A549 (cell line): ENCODE results near the gene SFTPB. TPM values are rescaled to one million over a fixed set of nuclear protein-coding genes. Genes with fewer than 3 reads are reported as not detected.

Source experiments
- ATAC-seq, 2 experiments: fragments of 200-7000 bp in 1 of 2; fragments of >200 bp in 1 of 2; cut with Nextera tagmentation in 1 of 2; cut with Tn5 transposase in 1 of 2; 3 replicates each; pipeline versions ENCODE4 v1.8.0 to v1.9.1; 2018 to 2020; ENCODE audit warnings: mild to moderate bottlenecking in 1 of 2, moderate library complexity in 1 of 2
- CTCF ChIA-PET: fragments of 300-600 bp; sonication (Branson Sonifier 250); formaldehyde crosslinking; extraction: SDS; loops from one replicate; lab custom pipeline; 2021; ENCODE audit warnings: antibody characterized with exemption, inconsistent platforms; lab: Yijun Ruan, JAX
- POLR2A ChIA-PET: fragments of 350-600 bp; formaldehyde crosslinking; extraction: SDS; loops from one replicate; lab custom pipeline; 2021; ENCODE audit warnings: antibody characterized with exemption, inconsistent platforms; lab: Yijun Ruan, JAX
- DNase-seq, 2 experiments: peaks; one replicate each; pipeline versions ENCODE4 v3.0.0 to v3.0.0-alpha.2; 2011 to 2016; ENCODE audit warnings: low read depth in 1 of 2, low spot score in 1 of 2
- FAIRE-seq: peaks from 2 replicates; lab custom pipeline; 2011; peaks lifted over from hg19 to GRCh38; lab: Jason Lieb, UNC
- H3K27ac ChIP-seq, 2 experiments: fragments of >200 bp; sonication (Bioruptor Twin); formaldehyde crosslinking; 3 replicates each; pipeline ENCODE4 v1.5.1; 2016 to 2017
- H3K4me1 ChIP-seq: fragments of >200 bp; sonication (Bioruptor Twin); formaldehyde crosslinking; 3 replicates; pipeline ENCODE4 v1.6.1; 2016
- H3K4me2 ChIP-seq: fragments of >200 bp; sonication (Bioruptor Twin); formaldehyde crosslinking; 3 replicates; pipeline ENCODE4 v1.6.1; 2016
- H3K4me3 ChIP-seq: fragments of >200 bp; sonication (Bioruptor Twin); formaldehyde crosslinking; 3 replicates; pipeline ENCODE4 v1.5.1; 2016
- H3K9me3 ChIP-seq: fragments of >200 bp; sonication (Bioruptor Twin); formaldehyde crosslinking; 3 replicates; pipeline ENCODE4 v1.6.1; 2016
- BHLHE40 ChIP-seq: IDR thresholded peaks from 2 replicates; pipeline ENCODE4 v1.6.1; 2012; ENCODE audit warnings: low read depth, low read length, inconsistent platforms
- CEBPB ChIP-seq, 2 experiments: fragments of >200 bp in 1 of 2; sonication (Bioruptor Twin) in 1 of 2; formaldehyde crosslinking in 1 of 2; IDR thresholded peaks; 2 replicates each; pipeline ENCODE4 v1.6.1; 2012 to 2016
- CHD4 ChIP-seq: fragments of 200-600 bp; sonication (generic); IDR thresholded peaks from 2 replicates; pipeline ENCODE4 v1.6.1; 2016; ENCODE audit warnings: antibody characterized with exemption, mild to moderate bottlenecking, borderline replicate concordance
- EHMT2 ChIP-seq: fragments of 200-600 bp; sonication (generic); IDR thresholded peaks from 2 replicates; pipeline ENCODE4 v1.6.1; 2016; ENCODE audit warnings: antibody characterized with exemption, low read depth, mild to moderate bottlenecking, moderate library complexity
- EP300 ChIP-seq, 2 experiments: fragments of >200 bp; sonication (Bioruptor Twin); formaldehyde crosslinking; IDR thresholded peaks; 2 replicates in 1 of 2; 3 replicates in 1 of 2; pipeline ENCODE4 v1.6.1; 2016 to 2017
- FOSB ChIP-seq: fragments of 250-450 bp; sonication (Bioruptor Pico); IDR thresholded peaks from 2 replicates; pipeline ENCODE4 v1.5.0; 2020; ENCODE audit warnings: mild to moderate bottlenecking, moderate library complexity
- FOSL2 ChIP-seq, 2 experiments: fragments of 450-650 bp in 1 of 2; fragments of >200 bp in 1 of 2; sonication (Bioruptor Twin) in 1 of 2; formaldehyde crosslinking; IDR thresholded peaks; 2 replicates each; pipeline versions ENCODE4 v1.5.0 to v1.6.1; 2016 to 2020; ENCODE audit warnings: mild to moderate bottlenecking in 1 of 2, moderate library complexity in 1 of 2
- GATA3 ChIP-seq: IDR thresholded peaks from 2 replicates; pipeline ENCODE4 v1.6.1; 2012; ENCODE audit warnings: borderline replicate concordance
- MAFK ChIP-seq: fragments of 450-650 bp; IDR thresholded peaks from 2 replicates; pipeline ENCODE4 v1.6.1; 2014; ENCODE audit not compliant: partially characterized antibody
- MAZ ChIP-seq: fragments of 150-350 bp; IDR thresholded peaks from 2 replicates; pipeline ENCODE4 v1.6.1; 2014; ENCODE audit warnings: antibody characterized with exemption, low read depth, low read length, borderline replicate concordance
- NPAS2 ChIP-seq: fragments of 250-450 bp; sonication (Bioruptor Pico); IDR thresholded peaks from 2 replicates; pipeline ENCODE4 v1.8.0; 2022; ENCODE audit warnings: mild to moderate bottlenecking, moderate library complexity, borderline replicate concordance
- POLR2A ChIP-seq: IDR thresholded peaks from 2 replicates; pipeline ENCODE4 v1.6.1; 2012; ENCODE audit warnings: mild to moderate bottlenecking, low read length
- RAD21 ChIP-seq, 2 experiments: fragments of >200 bp in 1 of 2; sonication (Bioruptor Twin) in 1 of 2; formaldehyde crosslinking in 1 of 2; IDR thresholded peaks in 1 of 2; conservative IDR thresholded peaks in 1 of 2; 2 replicates in 1 of 2; 3 replicates in 1 of 2; pipeline ENCODE4 v1.6.1; 2012 to 2018; ENCODE audit warnings: inconsistent platforms in 1 of 2
- RNF2 ChIP-seq: fragments of 200-600 bp; sonication (generic); IDR thresholded peaks from 2 replicates; pipeline ENCODE4 v1.6.1; 2016; ENCODE audit warnings: low read depth, mild to moderate bottlenecking, antibody characterized with exemption, moderate library complexity, borderline replicate concordance
- TFCP2L1 ChIP-seq: fragments of 250-450 bp; sonication (Bioruptor Pico); IDR thresholded peaks from 2 replicates; pipeline ENCODE4 v1.5.0; 2021; ENCODE audit warnings: mild to moderate bottlenecking
- TP53 ChIP-seq: fragments of 250-450 bp; sonication (Bioruptor Pico); IDR thresholded peaks from 2 replicates; pipeline ENCODE4 v1.5.0; 2021; ENCODE audit warnings: mild to moderate bottlenecking, moderate library complexity
- ZNF302 ChIP-seq: fragments of 250-450 bp; sonication (Bioruptor Pico); IDR thresholded peaks from 2 replicates; pipeline ENCODE4 v1.9.0; 2021; ENCODE audit warnings: inconsistent platforms, mild to moderate bottlenecking, moderate library complexity
- WGBS: methylation state at CpG from one replicate; pipeline ENCODE4 v1.1.6; 2017; ENCODE audit errors: missing lambda C conversion rate; 5-methylcytosine and 5-hydroxymethylcytosine counted together
- polyA plus RNA-seq, 4 experiments: library from polyadenylated mRNA; depleted of rRNA in 3 of 4; stranded (reverse); fragments of >200 nt; fragmentation: RNase III in 1 of 4; extraction: RNeasy Plus Mini Kit Qiagen cat#74134 plus additional on column Dnase treatment in 1 of 4; gene quantifications; 2 replicates in 3 of 4; 3 replicates in 1 of 4; pipeline ENCODE4 v1.2.3, GENCODE V29; 2011 to 2017
- TF ChIP-seq, protein P1 (sequence below): fragments of >200 bp; sonication (Bioruptor Twin); formaldehyde crosslinking; IDR thresholded peaks from 2 replicates; pipeline ENCODE4 v1.6.1; 2016
- TF ChIP-seq, protein P2 (sequence below): IDR thresholded peaks from 2 replicates; pipeline ENCODE4 v1.6.1; 2012; ENCODE audit warnings: low read depth, borderline replicate concordance
- TF ChIP-seq, protein P3 (sequence below): fragments of 200-600 bp; sonication (generic); IDR thresholded peaks from 2 replicates; pipeline ENCODE4 v1.6.1; 2016; ENCODE audit warnings: antibody characterized with exemption, mild to moderate bottlenecking, moderate library complexity

The SFTPB gene
- polyA plus RNA-seq, 2 of the 4 experiments (the other 2 are of a cell fraction), result not detected

DNA sequence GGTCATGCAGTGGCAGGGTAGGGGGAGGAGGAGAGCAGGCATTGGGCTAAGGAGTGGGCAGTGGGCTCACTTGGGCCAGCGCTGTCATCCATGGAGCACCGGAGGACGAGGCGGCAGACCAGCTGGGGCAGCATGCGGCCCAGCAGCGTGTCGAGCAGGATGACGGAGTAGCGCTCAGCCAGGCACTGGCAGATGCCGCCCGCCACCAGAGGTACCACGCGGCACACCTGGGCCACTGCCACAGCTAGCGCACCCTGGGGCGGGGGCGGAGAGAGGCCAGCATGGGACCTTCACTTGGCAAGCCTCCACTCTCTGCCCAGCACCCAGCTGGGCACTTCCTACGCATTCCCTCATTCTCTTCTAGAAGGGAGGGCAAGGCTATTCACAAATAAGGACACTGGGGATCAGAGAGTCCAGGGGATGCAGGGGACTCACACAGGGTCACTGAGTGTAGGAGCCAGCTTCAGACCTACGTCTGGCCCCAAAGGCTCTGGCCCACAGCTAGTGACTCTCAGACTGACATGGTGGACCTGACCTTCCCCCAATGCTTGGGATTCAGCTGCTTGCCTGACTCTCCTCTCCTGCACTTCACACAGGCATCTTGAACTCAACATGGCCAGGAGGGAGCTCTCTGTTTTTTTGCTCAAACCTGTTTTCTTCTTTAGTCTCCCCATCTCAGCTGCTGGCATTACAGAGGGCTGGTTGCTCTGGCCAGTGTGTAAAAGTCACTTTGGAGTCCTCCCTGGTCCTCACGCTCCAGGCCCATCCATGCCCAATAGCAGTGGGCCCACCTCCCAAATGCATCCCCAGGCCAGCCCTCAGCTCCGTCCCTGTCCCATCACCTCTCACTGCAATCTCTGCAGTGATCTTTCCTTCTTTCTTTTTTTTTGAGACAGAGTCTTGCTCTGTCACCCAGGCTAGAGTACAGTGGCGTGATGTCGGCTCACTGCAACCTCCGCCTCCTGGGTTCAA, 4.1 kb downstream of the SFTPB start:
- CTCF ChIA-PET, result interaction anchor here (0.9 to 10.5 kb wide), 8 partner anchors 11 to 164 kb away, joined by 3 to 73 read pairs (median 4); no protein-coding TSS in a partner anchor
- 96% methylated on average over 23 of the region's 23 CpGs for WGBS
- no peak overlapping the region for H3K4me3 ChIP-seq
- FAIRE-seq, result no peak
- peak overlapping the region in 1 of 2 experiments; percentile 74; a peak in 3 of 6 replicates for H3K27ac ChIP-seq
- peaks cover 15% of the 10 kb centered on the region for H3K4me1 ChIP-seq
- POLR2A ChIA-PET, result no interaction called here
- no peak for DNase-seq
- H3K9me3 ChIP-seq, result no peaks in the 10 kb centered on the region
- TF ChIP-seq EP300 (IDR thresholded peaks at IDR 0.05), result no peak
- no peak for TF ChIP-seq TP53
- no peak for TF ChIP-seq BHLHE40
- no peak for TF ChIP-seq RAD21 (conservative IDR thresholded peaks at IDR 0.05 in 1 of 2, IDR thresholded peaks at IDR 0.05 in 1 of 2)
- no peak for TF ChIP-seq FOSB (CRISPR knock-in tag)
- no peak for TF ChIP-seq TFCP2L1 (CRISPR knock-in tag)
- no peak for TF ChIP-seq NPAS2 (CRISPR knock-in tag)
- no peak for TF ChIP-seq RNF2
- TF ChIP-seq, protein P1, sequence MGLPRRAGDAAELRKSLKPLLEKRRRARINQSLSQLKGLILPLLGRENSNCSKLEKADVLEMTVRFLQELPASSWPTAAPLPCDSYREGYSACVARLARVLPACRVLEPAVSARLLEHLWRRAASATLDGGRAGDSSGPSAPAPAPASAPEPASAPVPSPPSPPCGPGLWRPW, result no peak
- no peak for TF ChIP-seq CHD4
- TF ChIP-seq CEBPB (IDR thresholded peaks at IDR 0.05), result no peak
- TF ChIP-seq MAZ, result no peak
- TF ChIP-seq, protein P2, sequence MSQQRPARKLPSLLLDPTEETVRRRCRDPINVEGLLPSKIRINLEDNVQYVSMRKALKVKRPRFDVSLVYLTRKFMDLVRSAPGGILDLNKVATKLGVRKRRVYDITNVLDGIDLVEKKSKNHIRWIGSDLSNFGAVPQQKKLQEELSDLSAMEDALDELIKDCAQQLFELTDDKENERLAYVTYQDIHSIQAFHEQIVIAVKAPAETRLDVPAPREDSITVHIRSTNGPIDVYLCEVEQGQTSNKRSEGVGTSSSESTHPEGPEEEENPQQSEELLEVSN, result no peak
- TF ChIP-seq GATA3, result no peak
- no peak for TF ChIP-seq MAFK
- TF ChIP-seq, protein P3, sequence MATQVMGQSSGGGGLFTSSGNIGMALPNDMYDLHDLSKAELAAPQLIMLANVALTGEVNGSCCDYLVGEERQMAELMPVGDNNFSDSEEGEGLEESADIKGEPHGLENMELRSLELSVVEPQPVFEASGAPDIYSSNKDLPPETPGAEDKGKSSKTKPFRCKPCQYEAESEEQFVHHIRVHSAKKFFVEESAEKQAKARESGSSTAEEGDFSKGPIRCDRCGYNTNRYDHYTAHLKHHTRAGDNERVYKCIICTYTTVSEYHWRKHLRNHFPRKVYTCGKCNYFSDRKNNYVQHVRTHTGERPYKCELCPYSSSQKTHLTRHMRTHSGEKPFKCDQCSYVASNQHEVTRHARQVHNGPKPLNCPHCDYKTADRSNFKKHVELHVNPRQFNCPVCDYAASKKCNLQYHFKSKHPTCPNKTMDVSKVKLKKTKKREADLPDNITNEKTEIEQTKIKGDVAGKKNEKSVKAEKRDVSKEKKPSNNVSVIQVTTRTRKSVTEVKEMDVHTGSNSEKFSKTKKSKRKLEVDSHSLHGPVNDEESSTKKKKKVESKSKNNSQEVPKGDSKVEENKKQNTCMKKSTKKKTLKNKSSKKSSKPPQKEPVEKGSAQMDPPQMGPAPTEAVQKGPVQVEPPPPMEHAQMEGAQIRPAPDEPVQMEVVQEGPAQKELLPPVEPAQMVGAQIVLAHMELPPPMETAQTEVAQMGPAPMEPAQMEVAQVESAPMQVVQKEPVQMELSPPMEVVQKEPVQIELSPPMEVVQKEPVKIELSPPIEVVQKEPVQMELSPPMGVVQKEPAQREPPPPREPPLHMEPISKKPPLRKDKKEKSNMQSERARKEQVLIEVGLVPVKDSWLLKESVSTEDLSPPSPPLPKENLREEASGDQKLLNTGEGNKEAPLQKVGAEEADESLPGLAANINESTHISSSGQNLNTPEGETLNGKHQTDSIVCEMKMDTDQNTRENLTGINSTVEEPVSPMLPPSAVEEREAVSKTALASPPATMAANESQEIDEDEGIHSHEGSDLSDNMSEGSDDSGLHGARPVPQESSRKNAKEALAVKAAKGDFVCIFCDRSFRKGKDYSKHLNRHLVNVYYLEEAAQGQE, result no peak
- no peak overlapping the region for H3K4me2 ChIP-seq
- ATAC-seq, result no peak; a peak in 1 of 6 replicates

DNA sequence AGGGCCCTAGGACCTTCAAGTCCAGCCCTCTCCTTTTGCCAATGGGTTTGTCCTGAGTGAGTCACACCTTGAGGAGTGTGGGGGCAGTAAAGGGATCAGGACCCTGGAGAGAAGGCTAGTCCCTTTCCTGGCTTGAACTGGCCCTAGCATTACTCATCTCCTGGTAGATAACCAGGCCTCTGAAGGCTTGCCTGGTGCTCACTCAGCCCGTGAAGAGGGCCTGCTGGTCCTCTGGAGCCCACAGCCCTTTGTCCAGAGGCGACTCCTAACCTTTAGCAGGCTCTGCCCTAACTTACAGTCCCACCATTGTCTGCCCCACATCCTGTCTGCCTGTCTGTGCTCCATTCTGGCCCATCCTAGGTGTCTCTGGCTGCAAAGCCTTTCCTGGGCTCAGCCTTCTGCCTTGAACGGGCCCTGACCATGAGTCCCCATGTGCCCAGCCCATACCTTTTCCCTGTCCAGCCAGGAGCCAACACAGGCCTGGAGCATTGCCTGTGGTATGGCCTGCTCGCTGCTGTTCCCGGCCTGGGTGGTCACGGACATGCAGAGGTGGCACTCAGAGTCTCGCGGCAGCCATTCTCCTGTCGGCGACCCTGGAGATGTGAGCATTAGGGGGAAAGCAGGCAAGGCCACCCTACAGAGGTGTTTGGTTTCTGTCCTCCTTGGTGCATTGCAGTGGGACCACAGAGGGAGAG, 5.0 kb downstream of the SFTPB start:
- H3K4me1 ChIP-seq, result peaks cover 15% of the 10 kb centered on the region
- ATAC-seq (peak; percentile 72 to 80), FAIRE-seq (no peak), DNase-seq (peak in 1 of 2 experiments; percentile 67)
- peak overlapping the region in 1 of 2 experiments; percentile 74; a peak in 3 of 6 replicates for H3K27ac ChIP-seq
- no peaks in the 10 kb centered on the region for H3K9me3 ChIP-seq
- H3K4me3 ChIP-seq, result no peak overlapping the region
- CTCF ChIA-PET, result interaction anchor here (0.8 to 10.5 kb wide), 4 partner anchors 14 to 45 kb away, joined by 3 to 73 read pairs (median 26); no protein-coding TSS in a partner anchor
- POLR2A ChIA-PET, result no interaction called here
- TF ChIP-seq MAFK (no peak), RAD21 (conservative IDR thresholded peaks at IDR 0.05 in 1 of 2, IDR thresholded peaks at IDR 0.05 in 1 of 2) (no peak), POLR2A (0 out of 2 replicates have a peak, but pooled peaks have one; percentile 5), ZNF302 (CRISPR knock-in tag) (no peak), FOSL2 (IDR thresholded peaks at IDR 0.05) (no peak), FOSL2 (CRISPR knock-in tag; IDR thresholded peaks at IDR 0.05) (peak; percentile 48), EHMT2 (no peak)
- TF ChIP-seq, protein P3, result peak; percentile 54
- no peak overlapping the region for H3K4me2 ChIP-seq
- WGBS, result 83% methylated on average over 10 of the region's 10 CpGs
